Mononuclear cell (primary cell): ENCODE measurements around the gene APBB1IP. TPM values are rescaled to one million over a fixed set of nuclear protein-coding genes. Genes with fewer than 3 reads are reported as not detected.
A peak's percentile ranks its signal among the peaks of the same experiment; 100 is the strongest.
"Not testable (repeated sequence)": the region's sequence is repeated elsewhere in the genome, so short reads cannot be mapped to it uniquely, and the experiment has no call there.

ENCODE experiments used
- H3K27me3 ChIP-seq: 2 replicates; pipeline ENCODE4 v1.6.0; 2011; ENCODE audit warnings: low read length, control low read depth; ENCODE audit not compliant: insufficient read depth
- H3K4me1 ChIP-seq: 2 replicates; pipeline ENCODE4 v1.5.1; 2011; ENCODE audit warnings: mild to moderate bottlenecking, low read length, control low read depth; ENCODE audit not compliant: insufficient read depth
- H3K4me3 ChIP-seq: 2 replicates; pipeline ENCODE4 v1.5.1; 2011; ENCODE audit warnings: mild to moderate bottlenecking, low read length, moderate library complexity
- H3K9me3 ChIP-seq: 2 replicates; pipeline ENCODE4 v1.5.1; 2011; ENCODE audit warnings: low read depth, mild to moderate bottlenecking, control low read depth, low read length
- total RNA-seq: library from RNA; depleted of rRNA; stranded (reverse); fragments of >200 nt; gene quantifications from one replicate; pipeline ENCODE4 v1.2.3, GENCODE V29; 2012

The APBB1IP gene
- total RNA-seq: 38.0 TPM

GRCh38 chr10:26437637-26438461 is at the start of gene APBB1IP:
APBB1IP (plus strand) TSS chr10:26438341; CDS start chr10:26492327, 53,986 bp downstream.
- H3K27me3 ChIP-seq: no peaks in the 10 kb centered on the region
- H3K9me3 ChIP-seq: no peaks in the 10 kb centered on the region
- peaks cover 63% of the 10 kb centered on the region for H3K4me1 ChIP-seq
- H3K4me3 ChIP-seq: peak within 1 kb of the TSS; percentile 88

GRCh38 chr10:26389533-26389932 is 48.6 kb upstream of the APBB1IP start:
- Histone ChIP-seq H3K4me1 (peaks cover 44% of the 10 kb centered on the region), H3K27me3 (peaks cover 7% of the 10 kb centered on the region), H3K9me3 (no peaks in the 10 kb centered on the region), H3K4me3 (no peak overlapping the region)

- Histone ChIP-seq H3K4me3 (peak overlapping the region; percentile 22), H3K27me3 (peaks cover 7% of the 10 kb centered on the region), H3K9me3 (no peaks in the 10 kb centered on the region), H3K4me1 (peaks cover 26% of the 10 kb centered on the region)
Observed at GRCh38 chr10:26391701-26392695, 46.1 kb upstream of the APBB1IP start.

GRCh38 chr10:26398353-26398752 is 39.8 kb upstream of the APBB1IP start:
- not testable (repeated sequence) for H3K9me3 ChIP-seq, H3K4me3 ChIP-seq, H3K27me3 ChIP-seq, H3K4me1 ChIP-seq

GRCh38 chr10:26407406-26407969 is 30.7 kb upstream of the APBB1IP start:
- H3K27me3 ChIP-seq: no peaks in the 10 kb centered on the region
- no peak overlapping the region for H3K4me3 ChIP-seq
- no peaks in the 10 kb centered on the region for H3K9me3 ChIP-seq
- peaks cover 15% of the 10 kb centered on the region for H3K4me1 ChIP-seq

- Histone ChIP-seq H3K4me1 (peaks cover 23% of the 10 kb centered on the region), H3K27me3 (no peaks in the 10 kb centered on the region), H3K9me3 (no peaks in the 10 kb centered on the region), H3K4me3 (no peak overlapping the region)
Observed at GRCh38 chr10:26408858-26409494, 29.2 kb upstream of the APBB1IP start.

GRCh38 chr10:26410356-26410755 is 27.8 kb upstream of the APBB1IP start:
- H3K4me3 ChIP-seq: no peak overlapping the region
- peaks cover 23% of the 10 kb centered on the region for H3K4me1 ChIP-seq
- no peaks in the 10 kb centered on the region for H3K27me3 ChIP-seq
- no peaks in the 10 kb centered on the region for H3K9me3 ChIP-seq

GRCh38 chr10:26412932-26413331 is 25.2 kb upstream of the APBB1IP start:
- no peaks in the 10 kb centered on the region for H3K9me3 ChIP-seq
- H3K4me3 ChIP-seq: no peak overlapping the region
- peaks cover 17% of the 10 kb centered on the region for H3K4me1 ChIP-seq
- H3K27me3 ChIP-seq: no peaks in the 10 kb centered on the region

GRCh38 chr10:26413375-26413774 is 24.8 kb upstream of the APBB1IP start:
- H3K4me3 ChIP-seq: no peak overlapping the region
- peaks cover 17% of the 10 kb centered on the region for H3K4me1 ChIP-seq
- H3K27me3 ChIP-seq: no peaks in the 10 kb centered on the region
- no peaks in the 10 kb centered on the region for H3K9me3 ChIP-seq

GRCh38 chr10:26417136-26417535 is 21.0 kb upstream of the APBB1IP start:
- H3K4me1 ChIP-seq: peaks cover 8% of the 10 kb centered on the region
- no peak overlapping the region for H3K4me3 ChIP-seq
- no peaks in the 10 kb centered on the region for H3K27me3 ChIP-seq
- H3K9me3 ChIP-seq: no peaks in the 10 kb centered on the region

- Histone ChIP-seq H3K27me3 (no peaks in the 10 kb centered on the region), H3K4me3 (no peak overlapping the region), H3K4me1 (peaks cover 21% of the 10 kb centered on the region), H3K9me3 (no peaks in the 10 kb centered on the region)
Observed at GRCh38 chr10:26422977-26423376, 15.2 kb upstream of the APBB1IP start.

GRCh38 chr10:26423722-26424121 is 14.4 kb upstream of the APBB1IP start:
- H3K9me3 ChIP-seq: no peaks in the 10 kb centered on the region

GRCh38 chr10:26430641-26431163 is 7.4 kb upstream of the APBB1IP start:
- H3K9me3 ChIP-seq: no peaks in the 10 kb centered on the region
- H3K4me1 ChIP-seq: peaks cover 58% of the 10 kb centered on the region
- no peaks in the 10 kb centered on the region for H3K27me3 ChIP-seq
- H3K4me3 ChIP-seq: no peak overlapping the region

More at GRCh38 chr10:26423722-26424121, 14.4 kb upstream of the APBB1IP start:
- Histone ChIP-seq H3K4me3 (no peak overlapping the region), H3K4me1 (peaks cover 23% of the 10 kb centered on the region), H3K27me3 (no peaks in the 10 kb centered on the region)

- Histone ChIP-seq H3K4me3 (no peak overlapping the region), H3K9me3 (no peaks in the 10 kb centered on the region), H3K4me1 (peaks cover 78% of the 10 kb centered on the region), H3K27me3 (no peaks in the 10 kb centered on the region)
Observed at GRCh38 chr10:26432938-26433337, 5.2 kb upstream of the APBB1IP start.
